Activated CD8-positive, alpha-beta T cell treated with anti-CD3 and anti-CD28 coated beads, Interleukin-2, amount 10 ng/mL, durations not matched to agents 7 days and 5 days (primary cell): ENCODE results near the gene CABCOCO1. TPM values are rescaled to one million over a fixed set of nuclear protein-coding genes. Genes with fewer than 3 reads are reported as not detected.
"Not testable (repeated sequence)": the region's sequence is repeated elsewhere in the genome, so short reads cannot be mapped to it uniquely, and the experiment has no call there.

Source experiments
- ATAC-seq: fragments of 150-1000 bp; cut with Tn5 transposase; one replicate; pipeline ENCODE4 v1.10.0; 2021; ENCODE audit warnings: moderate library complexity
- CTCF ChIA-PET: fragments of 350-600 bp; sonication (Branson Sonifier 250); formaldehyde crosslinking; loops from one replicate; lab custom pipeline; 2021; ENCODE audit warnings: antibody characterized with exemption; lab: Charles Lee
- POLR2A ChIA-PET: fragments of 350-600 bp; sonication (Branson Sonifier 250); formaldehyde crosslinking; loops from one replicate; lab custom pipeline; 2021; ENCODE audit warnings: antibody characterized with exemption; lab: Charles Lee
- DNase-seq: peaks from one replicate; pipeline ENCODE4 v3.0.0-alpha.2; 2020
- H3K27ac Mint-ChIP-seq: one replicate; pipeline ENCODE4 v1.8.0; 2021; ENCODE audit warnings: mild to moderate bottlenecking, mixed read lengths
- H3K27me3 Mint-ChIP-seq: one replicate; pipeline ENCODE4 v1.8.0; 2021; ENCODE audit warnings: low read depth, mixed read lengths
- H3K36me3 Mint-ChIP-seq: one replicate; pipeline ENCODE4 v1.8.0; 2021; ENCODE audit warnings: low read depth, mixed read lengths
- H3K4me1 Mint-ChIP-seq: one replicate; pipeline ENCODE4 v1.8.0; 2021; ENCODE audit warnings: low read depth, mixed read lengths
- H3K4me3 Mint-ChIP-seq: one replicate; pipeline ENCODE4 v1.8.0; 2021; ENCODE audit warnings: mild to moderate bottlenecking, mixed read lengths
- H3K9me3 Mint-ChIP-seq: one replicate; pipeline ENCODE4 v1.8.0; 2022; ENCODE audit warnings: mixed read lengths; ENCODE audit not compliant: insufficient read depth
- total RNA-seq, 2 experiments: library from RNA; stranded (reverse); gene quantifications; one replicate each; pipeline ENCODE4 v1.2.3, GENCODE V29; 2021

Gene CABCOCO1
- total RNA-seq, 2 experiments from 2014 or later, result not detected

DNA sequence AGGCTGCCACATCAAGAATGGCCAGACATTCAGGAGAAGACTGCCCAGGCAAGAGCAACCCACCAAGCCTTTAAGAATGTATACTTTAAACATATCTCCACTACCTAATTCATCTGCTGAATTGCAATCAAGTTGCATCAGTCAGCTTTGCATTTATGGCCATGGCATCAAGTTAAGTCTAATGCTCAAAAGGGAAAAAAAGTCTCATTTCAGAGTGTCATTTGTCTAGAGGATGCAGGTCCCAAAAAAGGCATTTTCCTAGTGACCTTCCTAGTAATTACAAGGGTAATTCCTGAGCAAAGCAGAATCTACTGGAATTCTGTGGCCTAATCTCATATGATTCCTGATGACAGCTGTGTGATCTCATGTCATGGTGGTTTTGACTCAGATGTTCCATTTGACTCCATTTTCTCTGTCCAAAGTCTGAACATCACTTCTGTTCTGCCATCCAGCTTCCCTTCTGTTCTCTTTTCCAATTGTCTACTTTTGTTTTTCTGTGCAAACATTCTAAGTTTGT, 7.3 kb upstream of the CABCOCO1 start:
- ATAC-seq, result no peak
- no peaks in the 10 kb centered on the region for H3K36me3 Mint-ChIP-seq
- H3K4me1 Mint-ChIP-seq, result no peaks in the 10 kb centered on the region
- H3K4me3 Mint-ChIP-seq, result no peak overlapping the region
- POLR2A ChIA-PET, result no interaction called here
- CTCF ChIA-PET, result no interaction called here
- H3K9me3 Mint-ChIP-seq, result no peaks in the 10 kb centered on the region
- no peak overlapping the region for H3K27ac Mint-ChIP-seq
- peaks cover 3% of the 10 kb centered on the region for H3K27me3 Mint-ChIP-seq
- no peak for DNase-seq

DNA sequence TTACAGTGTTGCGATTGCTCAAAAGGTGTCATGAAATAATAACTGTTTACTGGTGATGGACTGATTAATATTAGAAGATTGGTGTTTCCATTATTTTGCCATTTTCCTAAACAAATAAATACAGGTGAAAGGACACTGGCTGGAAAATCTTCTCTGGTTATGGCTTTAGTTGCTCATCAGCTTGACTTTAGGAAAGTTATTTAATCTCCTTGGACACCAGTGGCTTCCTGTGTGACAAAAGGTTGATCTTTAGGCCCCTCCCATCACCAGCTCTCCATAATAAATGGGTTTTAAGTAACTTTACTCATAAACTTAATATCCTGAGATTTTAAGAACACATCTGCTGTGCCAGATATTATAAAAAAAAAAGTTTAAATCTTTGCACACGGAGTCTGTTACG, 737 bp downstream of the CABCOCO1 start:
- CTCF ChIA-PET, result interaction anchor here (0.7 kb wide), 1 partner anchor 345 kb away, joined by 3 read pairs; no protein-coding TSS in a partner anchor
- Mint-ChIP-seq H3K36me3 (no peaks in the 10 kb centered on the region), H3K27me3 (peaks cover 22% of the 10 kb centered on the region), H3K4me1 (no peaks in the 10 kb centered on the region), H3K27ac (no peak overlapping the region), H3K9me3 (no peaks in the 10 kb centered on the region), H3K4me3 (no peak overlapping the region)
- DNase-seq (no peak), ATAC-seq (no peak)
- POLR2A ChIA-PET, result no interaction called here

DNA sequence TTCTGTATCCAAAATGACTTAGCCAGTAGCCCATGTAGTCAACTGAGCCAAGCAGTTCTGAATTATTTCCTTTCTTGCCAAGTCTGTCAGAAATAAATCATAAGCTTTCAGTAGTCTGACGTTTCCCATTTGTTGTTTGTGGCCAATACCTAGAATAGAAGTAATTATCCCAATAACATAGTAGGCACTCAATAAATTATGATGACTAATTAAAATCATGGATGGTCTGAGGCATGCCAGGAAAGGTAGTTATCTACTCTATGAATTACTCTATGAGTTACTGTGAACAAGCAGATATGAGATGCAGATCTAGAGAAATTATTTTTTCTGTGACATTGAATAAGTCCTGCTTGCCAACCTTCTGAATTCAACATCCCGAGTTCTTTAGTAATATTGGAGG, 2.3 kb downstream of the CABCOCO1 start:
- no peak overlapping the region for H3K4me3 Mint-ChIP-seq
- ATAC-seq, result no peak

DNA sequence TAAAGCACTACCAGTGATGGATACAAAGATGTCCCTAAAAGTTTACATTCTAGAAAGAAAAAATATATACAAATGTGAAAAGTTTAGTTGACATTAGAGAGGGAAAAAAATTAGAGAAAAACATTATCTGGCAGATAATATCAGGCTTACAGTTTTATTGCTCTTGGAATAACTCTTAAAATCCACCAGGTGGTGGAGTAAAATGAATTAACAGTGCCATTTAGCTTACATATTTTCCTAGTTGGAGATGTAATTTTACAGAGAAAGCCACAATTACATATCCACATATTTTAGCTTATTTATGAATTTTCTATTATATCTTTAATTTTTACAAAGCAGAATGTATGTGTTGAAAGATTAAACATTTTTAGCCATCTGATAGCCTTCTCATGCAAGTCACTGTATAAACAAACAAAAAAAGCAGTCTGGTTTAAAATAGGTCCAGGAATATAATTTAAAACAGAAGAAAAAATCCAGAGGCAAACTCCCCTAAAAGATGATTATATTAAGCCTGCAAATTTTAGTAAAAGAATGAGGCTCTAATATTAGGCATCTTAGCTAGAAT, 6.5 kb downstream of the CABCOCO1 start:
- Mint-ChIP-seq H3K36me3 (no peaks in the 10 kb centered on the region), H3K4me3 (no peak overlapping the region), H3K4me1 (no peaks in the 10 kb centered on the region), H3K27me3 (peaks cover 5% of the 10 kb centered on the region), H3K9me3 (no peaks in the 10 kb centered on the region), H3K27ac (no peak overlapping the region)
- CTCF ChIA-PET, result no interaction called here
- no peak for ATAC-seq
- POLR2A ChIA-PET, result interaction anchor here (0.6 kb wide), 1 partner anchor 1660 kb away, joined by 3 read pairs; no protein-coding TSS in a partner anchor
- DNase-seq, result no peak

More for the DNA sequence above, 2.3 kb downstream of the CABCOCO1 start:
- Mint-ChIP-seq H3K36me3 (no peaks in the 10 kb centered on the region), H3K27me3 (peaks cover 22% of the 10 kb centered on the region), H3K27ac (no peak overlapping the region), H3K9me3 (no peaks in the 10 kb centered on the region), H3K4me1 (no peaks in the 10 kb centered on the region)
- CTCF ChIA-PET, result no interaction called here
- POLR2A ChIA-PET, result no interaction called here
- DNase-seq, result no peak

DNA sequence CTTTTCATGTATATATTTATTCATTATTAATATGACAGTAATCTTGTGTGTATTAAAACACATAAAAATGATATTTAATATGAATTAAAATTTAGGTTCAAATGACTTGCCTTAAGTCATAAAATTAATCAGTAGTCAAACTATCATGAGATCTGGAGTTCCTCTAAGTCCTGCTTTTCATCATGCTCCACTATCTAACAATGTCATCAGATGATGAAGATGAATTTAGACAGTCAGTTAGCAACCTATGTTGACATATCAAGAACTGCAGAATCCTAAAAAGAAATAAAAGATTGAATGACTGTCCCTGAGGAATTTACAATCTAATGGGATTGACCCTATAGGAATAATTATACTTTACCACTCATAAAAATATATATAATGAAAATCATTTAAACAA, 7.1 kb downstream of the CABCOCO1 start:
- Mint-ChIP-seq H3K4me1 (no peaks in the 10 kb centered on the region), H3K36me3 (no peaks in the 10 kb centered on the region), H3K27me3 (peaks cover 5% of the 10 kb centered on the region), H3K9me3 (no peaks in the 10 kb centered on the region), H3K27ac (no peak overlapping the region), H3K4me3 (no peak overlapping the region)
- POLR2A ChIA-PET, result no interaction called here
- ATAC-seq, result no peak
- DNase-seq, result no peak
- CTCF ChIA-PET, result no interaction called here

DNA sequence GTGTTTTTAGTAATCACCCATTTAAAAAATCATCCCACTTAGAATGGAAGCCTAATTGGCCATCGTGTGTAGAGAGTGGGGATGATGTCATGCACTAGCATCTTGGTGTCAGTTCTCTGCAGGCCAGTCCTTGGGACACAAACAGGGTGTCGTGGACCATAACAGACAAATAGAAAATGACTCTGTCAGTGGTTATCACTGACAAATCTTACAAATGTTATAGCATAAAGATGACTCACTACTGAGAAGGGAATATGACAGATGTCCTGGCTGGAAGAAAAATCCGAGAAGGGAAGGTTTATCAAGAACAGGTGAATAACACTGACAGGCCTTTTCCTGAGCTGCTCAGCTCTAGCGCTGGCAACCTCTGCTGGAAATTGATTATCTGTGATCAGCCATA, 10.6 kb downstream of the CABCOCO1 start:
- Mint-ChIP-seq H3K27ac (no peak overlapping the region), H3K36me3 (no peaks in the 10 kb centered on the region), H3K27me3 (no peaks in the 10 kb centered on the region), H3K4me3 (no peak overlapping the region), H3K4me1 (no peaks in the 10 kb centered on the region), H3K9me3 (no peaks in the 10 kb centered on the region)
- ATAC-seq (no peak), DNase-seq (no peak)
- ChIA-PET CTCF (no interaction called here), POLR2A (no interaction called here)

DNA sequence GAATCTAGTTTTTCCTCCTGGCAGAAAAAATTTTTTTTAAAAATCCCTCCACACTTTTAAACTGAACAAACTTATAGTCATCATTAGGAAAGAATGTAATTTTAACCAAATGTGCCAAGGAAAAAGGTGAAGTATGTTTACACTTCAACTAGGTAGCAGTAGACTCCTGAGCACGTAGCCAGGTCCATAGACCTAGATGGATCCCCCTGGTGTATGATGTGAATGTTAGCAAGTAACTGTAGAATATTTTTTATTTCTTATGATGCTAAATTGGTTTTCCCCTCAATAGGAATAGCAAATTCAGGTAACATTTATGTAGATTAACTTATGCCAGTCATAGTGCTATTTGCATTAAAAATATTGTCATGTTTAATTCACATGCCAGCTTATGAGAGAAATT, 19.6 kb downstream of the CABCOCO1 start:
- no peaks in the 10 kb centered on the region for H3K9me3 Mint-ChIP-seq
- H3K36me3 Mint-ChIP-seq, result no peaks in the 10 kb centered on the region
- POLR2A ChIA-PET, result no interaction called here
- CTCF ChIA-PET, result no interaction called here
- H3K4me3 Mint-ChIP-seq, result no peak overlapping the region
- ATAC-seq (no peak), DNase-seq (no peak)
- no peaks in the 10 kb centered on the region for H3K27me3 Mint-ChIP-seq
- H3K27ac Mint-ChIP-seq, result no peak overlapping the region
- no peaks in the 10 kb centered on the region for H3K4me1 Mint-ChIP-seq

DNA sequence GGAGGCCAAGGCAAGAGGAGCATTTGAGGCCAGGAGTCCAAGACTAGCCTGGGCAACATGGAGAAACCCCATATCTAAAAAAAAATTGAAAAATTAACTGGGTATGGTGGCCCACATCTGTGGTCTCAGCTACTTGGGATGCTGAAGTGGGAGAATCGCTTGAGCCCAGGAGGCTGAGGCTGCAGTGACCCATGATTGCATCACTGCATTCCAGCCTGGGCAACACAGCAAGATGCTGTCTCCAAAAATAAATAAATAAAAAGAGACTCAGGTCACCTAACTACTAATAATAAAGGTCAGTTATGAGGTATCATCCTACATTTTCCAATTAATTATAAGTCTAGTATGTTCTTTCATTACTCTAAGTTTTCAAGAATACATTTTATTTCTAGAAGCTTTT, 20.6 kb downstream of the CABCOCO1 start:
- H3K4me3 Mint-ChIP-seq, result no peak overlapping the region
- no peaks in the 10 kb centered on the region for H3K36me3 Mint-ChIP-seq
- no peaks in the 10 kb centered on the region for H3K4me1 Mint-ChIP-seq
- ATAC-seq (no peak), DNase-seq (no peak)
- CTCF ChIA-PET, result no interaction called here
- H3K9me3 Mint-ChIP-seq, result no peaks in the 10 kb centered on the region
- no peak overlapping the region for H3K27ac Mint-ChIP-seq
- no peaks in the 10 kb centered on the region for H3K27me3 Mint-ChIP-seq
- POLR2A ChIA-PET, result no interaction called here

DNA sequence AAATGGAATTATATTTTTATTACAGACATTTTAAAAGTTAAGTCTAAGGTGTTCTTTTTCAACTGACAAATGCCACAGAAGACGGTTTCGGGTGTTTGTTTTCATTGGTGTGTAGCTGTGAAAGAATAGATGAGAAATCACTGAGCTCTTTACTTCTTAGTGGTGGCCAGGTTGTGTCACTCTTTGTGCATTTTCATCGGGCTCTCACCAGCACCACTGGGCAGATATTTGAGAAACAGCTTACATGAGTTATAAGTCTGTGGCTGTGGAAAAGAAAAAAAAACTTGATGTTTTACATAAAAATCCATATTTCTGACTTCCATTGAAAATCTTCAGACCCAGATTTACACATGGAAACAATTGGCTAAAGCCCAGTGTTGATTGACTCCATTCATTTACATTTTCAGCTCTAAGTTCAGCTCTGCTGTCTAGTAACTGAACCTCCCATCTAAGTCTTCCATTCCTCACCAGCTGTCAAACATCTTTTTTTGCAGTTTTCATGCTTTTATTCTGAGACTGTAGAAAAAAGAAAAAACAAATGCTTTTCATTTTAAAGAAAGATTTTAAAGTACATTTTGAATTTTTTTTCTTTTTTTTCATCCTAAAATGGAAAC, 22.3 kb downstream of the CABCOCO1 start:
- H3K27ac Mint-ChIP-seq, result no peak overlapping the region
- H3K9me3 Mint-ChIP-seq, result no peaks in the 10 kb centered on the region
- no peak overlapping the region for H3K4me3 Mint-ChIP-seq
- H3K27me3 Mint-ChIP-seq, result no peaks in the 10 kb centered on the region
- no peaks in the 10 kb centered on the region for H3K4me1 Mint-ChIP-seq
- CTCF ChIA-PET, result no interaction called here
- H3K36me3 Mint-ChIP-seq, result no peaks in the 10 kb centered on the region
- ATAC-seq, result no peak
- no peak for DNase-seq
- POLR2A ChIA-PET, result no interaction called here

DNA sequence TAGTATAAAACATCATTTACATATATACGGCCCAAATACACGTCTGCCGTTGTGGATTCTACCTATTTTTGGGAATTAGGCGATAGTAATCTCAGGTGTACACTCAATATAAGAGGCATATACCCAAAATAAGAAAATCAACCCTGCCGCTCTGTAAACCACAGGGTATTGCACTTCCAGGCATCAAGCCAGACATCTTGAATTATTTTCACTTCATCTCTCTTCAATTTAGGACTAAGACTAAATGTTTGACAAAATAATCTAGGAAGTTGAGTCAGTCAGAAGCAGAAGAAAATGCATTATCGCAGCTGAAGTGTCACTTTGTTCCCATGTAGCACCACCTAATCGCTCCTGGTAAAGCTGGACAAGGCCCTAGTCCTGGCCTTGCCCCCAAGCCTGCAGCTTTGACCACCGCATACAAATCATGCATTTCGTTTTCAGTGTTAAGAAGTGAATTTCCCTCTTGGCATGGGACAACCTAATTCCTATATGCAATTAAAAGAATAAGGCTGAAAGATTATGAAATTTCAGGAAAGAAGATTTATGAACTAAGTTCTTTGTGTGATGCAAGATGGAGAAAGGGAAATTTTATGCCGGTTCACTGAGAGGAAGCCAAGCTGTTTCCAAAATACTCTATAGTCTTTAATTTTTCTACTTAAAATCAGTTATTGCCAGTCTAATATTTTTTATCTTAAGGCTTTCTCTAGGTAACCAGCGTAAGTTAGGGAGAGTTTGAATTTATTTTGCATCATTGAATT, 26.0 kb downstream of the CABCOCO1 start:
- H3K27ac Mint-ChIP-seq, result no peak overlapping the region
- H3K36me3 Mint-ChIP-seq, result no peaks in the 10 kb centered on the region
- ATAC-seq (no peak), DNase-seq (no peak)
- CTCF ChIA-PET, result no interaction called here
- no peaks in the 10 kb centered on the region for H3K9me3 Mint-ChIP-seq
- H3K4me1 Mint-ChIP-seq, result no peaks in the 10 kb centered on the region
- no peak overlapping the region for H3K4me3 Mint-ChIP-seq
- no peaks in the 10 kb centered on the region for H3K27me3 Mint-ChIP-seq
- POLR2A ChIA-PET, result no interaction called here

DNA sequence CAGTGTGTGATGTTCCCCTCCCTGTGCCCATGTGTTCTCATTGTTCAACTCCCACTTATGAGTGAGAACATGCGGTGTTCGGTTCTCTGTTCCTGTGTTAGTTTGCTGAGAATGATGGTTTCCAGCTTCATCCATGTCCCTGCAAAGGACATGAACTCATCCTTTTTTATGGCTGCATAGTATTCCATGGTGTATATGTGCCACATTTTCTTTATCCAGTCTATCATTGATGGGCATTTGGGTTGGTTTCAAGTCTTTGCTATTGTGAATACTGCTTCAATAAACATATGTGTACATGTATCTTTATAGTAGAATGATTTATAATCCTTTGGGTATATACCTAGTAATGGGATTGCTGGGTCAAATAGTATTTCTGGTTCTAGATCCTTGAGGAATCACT, 28.9 kb downstream of the CABCOCO1 start:
- CTCF ChIA-PET, result not testable (repeated sequence)

DNA sequence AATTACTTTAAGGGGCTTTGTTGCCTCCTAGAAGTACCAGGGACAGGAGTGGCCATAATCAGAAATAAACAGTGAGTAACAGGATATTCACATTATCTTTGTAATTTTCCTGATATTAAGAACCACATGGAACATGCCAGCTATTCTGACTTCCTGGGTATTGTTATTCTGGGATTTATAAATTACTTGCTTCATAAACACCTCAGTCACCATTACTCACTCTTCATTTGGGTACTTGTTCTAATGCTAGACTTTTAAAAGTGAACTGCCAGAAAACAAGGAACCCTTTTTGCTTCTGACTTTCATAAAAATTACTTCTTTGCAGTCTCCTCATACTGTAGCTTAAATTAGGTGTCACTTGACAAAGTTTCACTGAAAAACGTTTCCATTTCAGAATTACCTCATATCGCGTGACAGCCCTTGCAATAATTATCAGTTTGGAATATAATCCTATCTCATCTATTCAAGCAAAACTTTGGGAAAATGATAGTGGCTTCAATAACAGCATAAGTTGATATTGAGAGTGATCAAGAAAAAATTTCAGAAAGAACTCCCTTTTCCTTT, 29.8 kb downstream of the CABCOCO1 start:
- no peaks in the 10 kb centered on the region for H3K4me1 Mint-ChIP-seq
- CTCF ChIA-PET, result no interaction called here

More for the DNA sequence above, 28.9 kb downstream of the CABCOCO1 start:
- H3K36me3 Mint-ChIP-seq, H3K27ac Mint-ChIP-seq, ATAC-seq, DNase-seq, H3K9me3 Mint-ChIP-seq, H3K4me1 Mint-ChIP-seq, POLR2A ChIA-PET, H3K27me3 Mint-ChIP-seq, H3K4me3 Mint-ChIP-seq: not testable (repeated sequence)

More for the DNA sequence above, 29.8 kb downstream of the CABCOCO1 start:
- POLR2A ChIA-PET, result no interaction called here
- Mint-ChIP-seq H3K27me3 (peaks cover 2% of the 10 kb centered on the region), H3K9me3 (no peaks in the 10 kb centered on the region), H3K4me3 (no peak overlapping the region), H3K27ac (no peak overlapping the region), H3K36me3 (no peaks in the 10 kb centered on the region)
- ATAC-seq (no peak), DNase-seq (no peak)
